H9 (cell line): ENCODE results near the gene HHEX. TPM values are rescaled to one million over a fixed set of nuclear protein-coding genes. Genes with fewer than 3 reads are reported as not detected.

ENCODE experiments used
- DNase-seq: peaks from one replicate; pipeline ENCODE4 v3.0.0-alpha.2; 2017
- H2AFZ ChIP-seq: one replicate; pipeline ENCODE4 v1.6.1; 2013; ENCODE audit warnings: mild to moderate bottlenecking, low read length, control low read depth, moderate library complexity
- H2AK5ac ChIP-seq: 2 replicates; pipeline ENCODE4 v1.6.1; 2013; ENCODE audit warnings: low read length, control low read depth, mixed read lengths; ENCODE audit not compliant: insufficient read length
- H2BK120ac ChIP-seq: one replicate; pipeline ENCODE4 v1.6.1; 2013; ENCODE audit warnings: low read depth, mild to moderate bottlenecking, low read length, control low read depth, inconsistent platforms; ENCODE audit not compliant: poor library complexity, severe bottlenecking
- H2BK12ac ChIP-seq: 2 replicates; pipeline ENCODE4 v1.6.1; 2013; ENCODE audit warnings: low read length, control low read depth, mixed read lengths, low read depth; ENCODE audit not compliant: insufficient read length
- H2BK15ac ChIP-seq: 2 replicates; pipeline ENCODE4 v1.6.1; 2013; ENCODE audit warnings: low read depth, low read length, control low read depth
- H2BK20ac ChIP-seq: one replicate; pipeline ENCODE4 v1.6.1; 2013; ENCODE audit warnings: low read depth, mild to moderate bottlenecking, low read length, control low read depth, inconsistent platforms; ENCODE audit not compliant: poor library complexity, severe bottlenecking
- H2BK5ac ChIP-seq: 2 replicates; pipeline ENCODE4 v1.6.1; 2013; ENCODE audit warnings: low read length, control low read depth, mixed read lengths; ENCODE audit not compliant: insufficient read length
- H3K14ac ChIP-seq: 2 replicates; pipeline ENCODE4 v1.6.1; 2013; ENCODE audit warnings: low read length, control low read depth; ENCODE audit not compliant: insufficient read depth
- H3K18ac ChIP-seq: 2 replicates; pipeline ENCODE4 v1.6.1; 2013; ENCODE audit warnings: low read depth, mild to moderate bottlenecking, mixed read lengths, low read length, control low read depth; ENCODE audit not compliant: insufficient read length
- H3K23ac ChIP-seq: 2 replicates; pipeline ENCODE4 v1.6.1; 2013; ENCODE audit warnings: low read length, control low read depth, mixed read lengths, low read depth; ENCODE audit not compliant: insufficient read length
- H3K23me2 ChIP-seq: 2 replicates; pipeline ENCODE4 v1.6.1; 2013; ENCODE audit warnings: low read depth, mild to moderate bottlenecking, mixed read lengths, low read length, control low read depth; ENCODE audit not compliant: insufficient read length, poor library complexity, severe bottlenecking
- H3K27ac ChIP-seq: 2 replicates; pipeline ENCODE4 v1.5.1; 2013; ENCODE audit warnings: low read length, control low read depth, mixed read lengths, low read depth; ENCODE audit not compliant: insufficient read length
- H3K27me3 ChIP-seq: 2 replicates; pipeline ENCODE4 v1.6.1; 2013; ENCODE audit warnings: low read length, control low read depth, inconsistent platforms; ENCODE audit not compliant: insufficient read depth
- H3K4ac ChIP-seq: 2 replicates; pipeline ENCODE4 v1.6.1; 2013; ENCODE audit warnings: low read depth, mild to moderate bottlenecking, control low read depth, inconsistent platforms, low read length, moderate library complexity
- H3K4me1 ChIP-seq: 2 replicates; pipeline ENCODE4 v1.6.1; 2013; ENCODE audit warnings: low read length, control low read depth, inconsistent platforms; ENCODE audit not compliant: insufficient read depth
- H3K4me2 ChIP-seq: 2 replicates; pipeline ENCODE4 v1.6.1; 2013; ENCODE audit warnings: low read length, control low read depth, mixed read lengths; ENCODE audit not compliant: insufficient read length, insufficient read depth
- H3K56ac ChIP-seq: 2 replicates; pipeline ENCODE4 v1.6.1; 2013; ENCODE audit warnings: low read depth, mild to moderate bottlenecking, mixed read lengths, low read length, control low read depth; ENCODE audit not compliant: insufficient read length
- H3K79me1 ChIP-seq: 2 replicates; pipeline ENCODE4 v1.6.1; 2013; ENCODE audit warnings: low read depth, mild to moderate bottlenecking, moderate library complexity, low read length, control low read depth, inconsistent platforms; ENCODE audit not compliant: insufficient read depth, poor library complexity, severe bottlenecking
- H3K79me2 ChIP-seq: 2 replicates; pipeline ENCODE4 v1.6.1; 2013; ENCODE audit warnings: low read length, control low read depth, inconsistent platforms; ENCODE audit not compliant: insufficient read depth
- H3K9ac ChIP-seq: 2 replicates; pipeline ENCODE4 v1.6.1; 2013; ENCODE audit warnings: low read length, control low read depth, mixed read lengths; ENCODE audit not compliant: insufficient read length; ENCODE audit errors: extremely low read depth
- H3K9me3 ChIP-seq: one replicate; pipeline ENCODE4 v1.6.1; 2013; ENCODE audit warnings: low read depth, low read length, inconsistent platforms; ENCODE audit not compliant: control insufficient read depth
- H3T11ph ChIP-seq: one replicate; pipeline ENCODE4 v1.6.1; 2013; ENCODE audit warnings: mild to moderate bottlenecking, low read length, control low read depth, inconsistent platforms
- H4K20me1 ChIP-seq: one replicate; pipeline ENCODE4 v1.6.1; 2013; ENCODE audit not compliant: control insufficient read depth, insufficient read length, insufficient read depth
- H4K5ac ChIP-seq: 2 replicates; pipeline ENCODE4 v1.6.1; 2013; ENCODE audit warnings: low read depth, mild to moderate bottlenecking, mixed read lengths, low read length, control low read depth; ENCODE audit not compliant: insufficient read length
- H4K8ac ChIP-seq: replicated peaks from 2 replicates; pipeline ENCODE4 v1.6.1; 2013; ENCODE audit warnings: low read length, control low read depth, mixed read lengths, low read depth; ENCODE audit not compliant: insufficient read length
- H4K91ac ChIP-seq: 2 replicates; pipeline ENCODE4 v1.6.1; 2013; ENCODE audit warnings: low read depth, mild to moderate bottlenecking, moderate library complexity, mixed read lengths, low read length, control low read depth; ENCODE audit not compliant: insufficient read length
- H3K27ac Mint-ChIP-seq, 3 experiments: 2 replicates in 2 of 3; 3 replicates in 1 of 3; pipeline ENCODE4 v1.8.0; 2020 to 2021; ENCODE audit warnings: mixed read lengths in 3 of 3, mild to moderate bottlenecking in 1 of 3, moderate library complexity in 1 of 3
- H3K27me3 Mint-ChIP-seq: 2 replicates; pipeline ENCODE4 v1.8.0; 2021; ENCODE audit warnings: low read depth, mild to moderate bottlenecking, moderate library complexity, mixed read lengths
- H3K36me3 Mint-ChIP-seq, 3 experiments: 2 replicates in 2 of 3; 3 replicates in 1 of 3; pipeline ENCODE4 v1.8.0; 2020 to 2021; ENCODE audit warnings: low read depth in 3 of 3, mixed read lengths in 3 of 3; ENCODE audit not compliant: insufficient read depth in 1 of 3
- H3K4me1 Mint-ChIP-seq, 2 experiments: 2 replicates each; pipeline ENCODE4 v1.8.0; 2020; ENCODE audit warnings: mixed read lengths in 2 of 2
- H3K4me3 Mint-ChIP-seq, 2 experiments: 2 replicates in 1 of 2; 3 replicates in 1 of 2; pipeline ENCODE4 v1.8.0; 2020 to 2021; ENCODE audit warnings: mild to moderate bottlenecking in 2 of 2, mixed read lengths in 2 of 2, moderate library complexity in 1 of 2
- H3K9me3 Mint-ChIP-seq, 2 experiments: 2 replicates in 1 of 2; 3 replicates in 1 of 2; pipeline ENCODE4 v1.8.0; 2020; ENCODE audit warnings: mild to moderate bottlenecking in 2 of 2, mixed read lengths in 2 of 2, moderate library complexity in 1 of 2
- WGBS: extraction: QIAGEN DNeasy Blood & Tissue Kit; methylation state at CpG from one replicate; pipeline ENCODE4 v1.1.7; 2013; ENCODE audit warnings: missing lambda C conversion rate, low lambda C conversion rate, mixed read lengths; ENCODE audit not compliant: insufficient read length; ENCODE audit errors: extremely low coverage; 5-methylcytosine and 5-hydroxymethylcytosine counted together
- total RNA-seq: library from RNA; stranded (reverse); gene quantifications from 2 replicates; pipeline ENCODE4 v1.2.1, GENCODE V29; 2021
- TF ChIP-seq, protein P1 (sequence below): fragments of 200-600 bp; sonication (generic); conservative IDR thresholded peaks from 3 replicates; pipeline ENCODE4 v1.8.0; 2021; ENCODE audit warnings: antibody characterized with exemption, mild to moderate bottlenecking

The HHEX gene
- total RNA-seq, 1 experiment from 2014 or later = 2.2 TPM

DNA sequence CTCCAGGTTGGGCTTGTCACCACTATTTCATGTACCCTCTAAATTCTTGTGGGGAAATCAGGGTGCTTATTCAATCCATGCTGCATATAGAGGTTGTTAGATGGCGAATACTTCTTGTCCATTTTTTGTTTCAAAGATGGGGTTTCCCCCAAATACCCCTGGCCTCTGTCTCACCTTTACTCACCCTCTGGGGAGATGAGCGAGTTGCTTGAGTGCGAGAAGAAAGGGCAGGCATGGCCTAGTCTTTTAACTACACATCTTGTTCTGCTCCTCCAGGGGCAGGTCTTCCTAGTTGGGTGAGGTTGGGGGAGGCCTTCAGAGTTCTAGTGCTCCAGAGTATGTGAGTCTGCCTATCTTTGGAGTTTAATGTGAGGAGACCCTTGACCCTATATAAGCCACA, 46.2 kb downstream of the HHEX start:
- no peak for DNase-seq
- Histone ChIP-seq H3K4ac (no peak overlapping the region), H4K5ac (no peak overlapping the region), H3K9me3 (no peaks in the 10 kb centered on the region), H4K8ac (no peak overlapping the region), H4K20me1 (no peaks in the 10 kb centered on the region), H3K4me1 (no peaks in the 10 kb centered on the region), H4K91ac (no peak overlapping the region), H3K18ac (no peak overlapping the region), H2BK15ac (no peak overlapping the region), H3T11ph (no peak overlapping the region), H2AFZ (no peak overlapping the region), H2BK120ac (no peak overlapping the region), H3K79me1 (no peaks in the 10 kb centered on the region), H2BK20ac (no peak overlapping the region), H3K27me3 (no peaks in the 10 kb centered on the region), H2AK5ac (no peak overlapping the region), H2BK12ac (no peak overlapping the region), H2BK5ac (no peak overlapping the region), H3K56ac (no peak overlapping the region), H3K4me2 (no peak overlapping the region), H3K27ac (no peak overlapping the region), H3K14ac (no peak overlapping the region), H3K79me2 (no peaks in the 10 kb centered on the region), H3K9ac (no peak overlapping the region), H3K23me2 (no peaks in the 10 kb centered on the region), H3K23ac (no peak overlapping the region)
- Mint-ChIP-seq H3K27me3 (peaks cover 12% of the 10 kb centered on the region), H3K36me3 (no peaks in the 10 kb centered on the region), H3K27ac (no peak overlapping the region), H3K4me1 (no peaks in the 10 kb centered on the region), H3K9me3 (no peaks in the 10 kb centered on the region), H3K4me3 (no peak overlapping the region)
- TF ChIP-seq, protein P1, sequence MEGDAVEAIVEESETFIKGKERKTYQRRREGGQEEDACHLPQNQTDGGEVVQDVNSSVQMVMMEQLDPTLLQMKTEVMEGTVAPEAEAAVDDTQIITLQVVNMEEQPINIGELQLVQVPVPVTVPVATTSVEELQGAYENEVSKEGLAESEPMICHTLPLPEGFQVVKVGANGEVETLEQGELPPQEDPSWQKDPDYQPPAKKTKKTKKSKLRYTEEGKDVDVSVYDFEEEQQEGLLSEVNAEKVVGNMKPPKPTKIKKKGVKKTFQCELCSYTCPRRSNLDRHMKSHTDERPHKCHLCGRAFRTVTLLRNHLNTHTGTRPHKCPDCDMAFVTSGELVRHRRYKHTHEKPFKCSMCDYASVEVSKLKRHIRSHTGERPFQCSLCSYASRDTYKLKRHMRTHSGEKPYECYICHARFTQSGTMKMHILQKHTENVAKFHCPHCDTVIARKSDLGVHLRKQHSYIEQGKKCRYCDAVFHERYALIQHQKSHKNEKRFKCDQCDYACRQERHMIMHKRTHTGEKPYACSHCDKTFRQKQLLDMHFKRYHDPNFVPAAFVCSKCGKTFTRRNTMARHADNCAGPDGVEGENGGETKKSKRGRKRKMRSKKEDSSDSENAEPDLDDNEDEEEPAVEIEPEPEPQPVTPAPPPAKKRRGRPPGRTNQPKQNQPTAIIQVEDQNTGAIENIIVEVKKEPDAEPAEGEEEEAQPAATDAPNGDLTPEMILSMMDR = no peak
- no CpG with 5 or more reads among the region's 3 CpGs for WGBS
